HepG2 (cell line): Measurements from ENCODE around the gene CCDC85C. TPM values are rescaled to one million over a fixed set of nuclear protein-coding genes. Genes with fewer than 3 reads are reported as not detected.

ENCODE experiments used
- CBX2 ChIP-seq, 2 experiments: fragments of 200-600 bp in 1 of 2; sonication (generic); formaldehyde crosslinking in 1 of 2; IDR thresholded peaks; 2 replicates each; pipeline versions ENCODE4 v1.7.0 to v1.8.1; 2018 to 2022; ENCODE audit warnings: low read depth in 2 of 2, low read length in 1 of 2, mild to moderate bottlenecking in 1 of 2, missing genetic modification reagents in 1 of 2
- E2F5 ChIP-seq: sonication (generic); formaldehyde crosslinking; conservative IDR thresholded peaks from 2 replicates; pipeline ENCODE4 v1.4.0; 2020; ENCODE audit warnings: missing genetic modification reagents
- FOXK2 ChIP-seq: fragments of 450-650 bp; IDR thresholded peaks from 2 replicates; pipeline ENCODE4 v1.6.1; 2016
- HCFC1 ChIP-seq: fragments of 150-350 bp; IDR thresholded peaks from 2 replicates; pipeline ENCODE4 v1.6.1; 2014; ENCODE audit warnings: low read depth, low read length
- HMG20A ChIP-seq: IDR thresholded peaks from 2 replicates; pipeline ENCODE4 v1.6.1; 2016; ENCODE audit warnings: borderline replicate concordance
- HMGA1 ChIP-seq: sonication (generic); formaldehyde crosslinking; conservative IDR thresholded peaks from 2 replicates; pipeline ENCODE4 v1.4.0; 2020; ENCODE audit warnings: missing genetic modification reagents
- MBD4 ChIP-seq: IDR thresholded peaks from 2 replicates; pipeline ENCODE4 v1.6.1; 2012; ENCODE audit warnings: low read length, inconsistent platforms, borderline replicate concordance
- MEF2D ChIP-seq: sonication (generic); formaldehyde crosslinking; IDR thresholded peaks from 2 replicates; pipeline ENCODE4 v1.5.1; 2020; ENCODE audit warnings: mild to moderate bottlenecking, missing genetic modification reagents
- NFYC ChIP-seq: IDR thresholded peaks from 2 replicates; pipeline ENCODE4 v1.6.1; 2016; ENCODE audit warnings: missing genetic modification reagents, missing compliant biosample characterization
- SETDB1 ChIP-seq: sonication (generic); formaldehyde crosslinking; IDR thresholded peaks from 2 replicates; pipeline ENCODE4 v1.5.1; 2020; ENCODE audit warnings: missing genetic modification reagents, mild to moderate bottlenecking, borderline replicate concordance
- SP2 ChIP-seq: sonication (generic); formaldehyde crosslinking; IDR thresholded peaks from 2 replicates; pipeline ENCODE4 v1.5.1; 2020; ENCODE audit warnings: mild to moderate bottlenecking, missing genetic modification reagents
- TAF1 ChIP-seq: sonication (generic); formaldehyde crosslinking; IDR thresholded peaks from 2 replicates; pipeline ENCODE4 v1.4.0; 2020; ENCODE audit warnings: missing genetic modification reagents
- ZBTB33 ChIP-seq: sonication (generic); formaldehyde crosslinking; IDR thresholded peaks from 2 replicates; pipeline ENCODE4 v1.4.0; 2020; ENCODE audit warnings: missing genetic modification reagents
- ZMYM2 ChIP-seq: sonication (generic); formaldehyde crosslinking; IDR thresholded peaks from 2 replicates; pipeline ENCODE4 v1.8.0; 2022; ENCODE audit warnings: mild to moderate bottlenecking, missing genetic modification reagents
- ZNF225 ChIP-seq: sonication (generic); formaldehyde crosslinking; IDR thresholded peaks from 2 replicates; pipeline ENCODE4 v1.4.0; 2020; ENCODE audit warnings: mild to moderate bottlenecking, missing genetic modification reagents
- ZNF639 ChIP-seq: conservative IDR thresholded peaks from 2 replicates; pipeline ENCODE4 v1.6.1; 2018; ENCODE audit warnings: missing genetic modification reagents
- polyA plus RNA-seq, 8 experiments: library from polyadenylated mRNA; depleted of rRNA in 3 of 8; stranded (reverse) in 7 of 8; unstranded in 1 of 8; fragments of >200 nt; fragmentation: Illumina TruSeq in 4 of 8; extraction: Trizol in 4 of 8; gene quantifications; 2 replicates each; pipeline versions ENCODE4 v1.2.1 to v1.2.3, GENCODE V29; 2011 to 2016; ENCODE audit warnings: low read depth in 4 of 8, missing spikeins in 1 of 8, mixed read lengths in 1 of 8; ENCODE audit not compliant: insufficient read depth in 1 of 8
- total RNA-seq, 5 experiments: library from RNA; depleted of rRNA; stranded (reverse); fragments of >200 nt; fragmentation: Illumina TruSeq; extraction: Trizol; gene quantifications; 2 replicates each; pipeline ENCODE4 v1.2.3, GENCODE V29; 2016; ENCODE audit warnings: low read depth in 1 of 5
- TF ChIP-seq, protein P1 (sequence below): sonication (generic); formaldehyde crosslinking; IDR thresholded peaks from 2 replicates; pipeline ENCODE4 v1.9.0; 2022; ENCODE audit warnings: missing genetic modification reagents, mild to moderate bottlenecking, borderline replicate concordance
- TF ChIP-seq, protein P2 (sequence below): sonication (generic); formaldehyde crosslinking; IDR thresholded peaks from 2 replicates; pipeline ENCODE4 v1.4.0; 2020; ENCODE audit warnings: missing genetic modification reagents, mild to moderate bottlenecking, borderline replicate concordance

Gene CCDC85C
- total and polyA plus RNA-seq, 2 of the 13 experiments (the other 11 are each of a cell fraction or from before 2014, with no cell fraction given): 18.8 to 43.8 TPM

DNA sequence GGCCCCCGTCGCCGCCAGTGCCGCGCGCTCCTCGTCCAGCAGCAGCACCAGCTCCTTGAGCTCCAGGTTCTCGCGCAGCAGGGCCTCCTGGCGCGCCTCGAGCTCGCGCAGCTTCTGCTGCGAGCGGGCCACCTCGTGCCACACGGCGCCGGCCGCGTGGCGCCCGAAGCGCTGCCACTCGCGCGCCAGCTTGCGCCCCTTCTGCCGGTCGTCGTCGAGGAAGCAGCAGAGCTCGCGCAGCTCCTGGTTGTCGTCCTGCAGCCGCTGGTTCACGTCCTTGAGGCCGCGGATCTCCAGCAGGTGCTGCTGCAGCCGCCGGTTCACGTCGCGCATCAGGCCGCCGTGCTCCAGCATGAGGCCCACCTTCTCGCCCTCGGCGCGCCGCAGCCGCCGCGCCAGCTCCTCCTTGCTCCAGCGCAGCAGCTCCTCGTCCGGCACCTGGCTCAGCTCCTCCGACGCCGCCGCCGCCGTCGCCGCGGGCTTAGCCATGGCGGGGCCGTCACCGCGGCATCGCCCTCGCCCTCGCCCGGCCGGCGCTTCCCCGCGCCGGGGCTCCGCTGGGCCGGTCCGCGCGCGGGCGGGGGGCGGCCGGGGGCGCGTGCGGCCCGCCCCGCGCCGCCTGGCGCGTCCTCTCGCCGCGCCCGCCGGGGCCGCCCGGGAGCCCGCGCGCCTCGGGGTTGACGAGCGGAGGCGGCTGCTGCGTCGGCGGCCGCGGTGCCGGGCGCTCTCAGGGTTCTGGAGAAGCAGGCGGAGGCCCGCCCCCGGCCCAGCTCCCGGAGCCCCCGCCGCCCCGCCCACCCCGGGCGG, at the start of gene CCDC85C (continued):
- TF ChIP-seq E2F5 (CRISPR knock-in tag) (peak; percentile 72), NFYC (CRISPR knock-in tag) (peak; percentile 45; the same call in 1 of the 2 replicates), ZMYM2 (CRISPR knock-in tag) (no peak), MEF2D (CRISPR knock-in tag) (no peak), HMG20A (CRISPR knock-in tag) (no peak), SP2 (CRISPR knock-in tag) (peak; percentile 51; the same call in 1 of the 2 replicates), TAF1 (peak; percentile 63), HCFC1 (no peak), HMGA1 (CRISPR knock-in tag) (no peak), SETDB1 (CRISPR knock-in tag) (no peak), ZBTB33 (CRISPR knock-in tag) (peak; percentile 49; the same call in 1 of the 2 replicates), FOXK2 (no peak), CBX2 (IDR thresholded peaks at IDR 0.05; ENCODE audit: low read depth, low read length) (no peak), CBX2 (CRISPR knock-in tag; IDR thresholded peaks at IDR 0.05; ENCODE audit: low read depth) (peak; percentile 90; the same call in 1 of the 2 replicates), MBD4 (no peak), ZNF639 (CRISPR knock-in tag) (peak; percentile 68; the same call in 1 of the 2 replicates), ZNF225 (CRISPR knock-in tag) (peak; percentile 99)
- TF ChIP-seq, protein P1, sequence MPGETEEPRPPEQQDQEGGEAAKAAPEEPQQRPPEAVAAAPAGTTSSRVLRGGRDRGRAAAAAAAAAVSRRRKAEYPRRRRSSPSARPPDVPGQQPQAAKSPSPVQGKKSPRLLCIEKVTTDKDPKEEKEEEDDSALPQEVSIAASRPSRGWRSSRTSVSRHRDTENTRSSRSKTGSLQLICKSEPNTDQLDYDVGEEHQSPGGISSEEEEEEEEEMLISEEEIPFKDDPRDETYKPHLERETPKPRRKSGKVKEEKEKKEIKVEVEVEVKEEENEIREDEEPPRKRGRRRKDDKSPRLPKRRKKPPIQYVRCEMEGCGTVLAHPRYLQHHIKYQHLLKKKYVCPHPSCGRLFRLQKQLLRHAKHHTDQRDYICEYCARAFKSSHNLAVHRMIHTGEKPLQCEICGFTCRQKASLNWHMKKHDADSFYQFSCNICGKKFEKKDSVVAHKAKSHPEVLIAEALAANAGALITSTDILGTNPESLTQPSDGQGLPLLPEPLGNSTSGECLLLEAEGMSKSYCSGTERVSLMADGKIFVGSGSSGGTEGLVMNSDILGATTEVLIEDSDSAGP (CRISPR knock-in tag): peak; percentile 18; the same call in 1 of the 2 replicates
- TF ChIP-seq, protein P2, sequence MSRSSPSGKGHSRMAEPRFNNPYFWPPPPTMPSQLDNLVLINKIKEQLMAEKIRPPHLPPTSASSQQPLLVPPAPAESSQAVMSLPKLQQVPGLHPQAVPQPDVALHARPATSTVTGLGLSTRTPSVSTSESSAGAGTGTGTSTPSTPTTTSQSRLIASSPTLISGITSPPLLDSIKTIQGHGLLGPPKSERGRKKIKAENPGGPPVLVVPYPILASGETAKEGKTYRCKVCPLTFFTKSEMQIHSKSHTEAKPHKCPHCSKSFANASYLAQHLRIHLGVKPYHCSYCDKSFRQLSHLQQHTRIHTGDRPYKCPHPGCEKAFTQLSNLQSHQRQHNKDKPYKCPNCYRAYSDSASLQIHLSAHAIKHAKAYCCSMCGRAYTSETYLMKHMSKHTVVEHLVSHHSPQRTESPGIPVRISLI: no peak
